HTERT RPE-1 (cell line): ENCODE data around the gene HOXA2.

Experiments
- in situ Hi-C: fragments of 300-500 bp; cut with MboI; formaldehyde crosslinking; loops from 4 replicates; pipeline ENCODE4 v1.14.3; 2020; ENCODE audit warnings: low sequenced_read_pairs

The HOXA2 gene

DNA sequence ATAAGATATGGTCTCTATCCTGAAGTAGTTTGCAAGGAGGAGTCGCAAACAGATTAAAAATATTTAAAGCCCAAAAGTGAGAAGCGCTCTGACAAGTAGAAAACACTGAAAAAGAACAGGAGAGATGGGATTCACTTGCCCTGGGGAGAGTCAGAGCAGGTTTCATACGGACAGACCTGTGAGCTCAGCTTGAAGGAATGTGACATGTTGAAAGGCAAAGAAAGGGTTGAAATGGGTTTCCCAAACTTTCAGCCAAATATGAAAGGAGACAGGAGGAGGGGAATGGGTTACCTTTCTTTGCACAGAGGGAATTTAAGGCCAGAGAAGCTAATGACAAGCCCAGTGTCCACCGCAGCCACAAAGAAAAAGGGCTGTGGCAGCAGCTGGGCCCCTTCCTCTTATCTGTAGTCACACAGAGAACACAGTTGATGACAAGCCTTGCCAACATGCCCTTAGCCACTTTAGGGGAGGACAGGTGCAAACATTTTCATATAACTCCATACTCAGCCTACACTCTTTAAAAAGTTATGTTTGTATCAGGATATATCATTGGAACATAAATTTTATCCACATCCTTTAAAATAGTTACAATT lies 21.5 kb downstream of the HOXA2 start:
- in situ Hi-C loops: no loop called here

DNA sequence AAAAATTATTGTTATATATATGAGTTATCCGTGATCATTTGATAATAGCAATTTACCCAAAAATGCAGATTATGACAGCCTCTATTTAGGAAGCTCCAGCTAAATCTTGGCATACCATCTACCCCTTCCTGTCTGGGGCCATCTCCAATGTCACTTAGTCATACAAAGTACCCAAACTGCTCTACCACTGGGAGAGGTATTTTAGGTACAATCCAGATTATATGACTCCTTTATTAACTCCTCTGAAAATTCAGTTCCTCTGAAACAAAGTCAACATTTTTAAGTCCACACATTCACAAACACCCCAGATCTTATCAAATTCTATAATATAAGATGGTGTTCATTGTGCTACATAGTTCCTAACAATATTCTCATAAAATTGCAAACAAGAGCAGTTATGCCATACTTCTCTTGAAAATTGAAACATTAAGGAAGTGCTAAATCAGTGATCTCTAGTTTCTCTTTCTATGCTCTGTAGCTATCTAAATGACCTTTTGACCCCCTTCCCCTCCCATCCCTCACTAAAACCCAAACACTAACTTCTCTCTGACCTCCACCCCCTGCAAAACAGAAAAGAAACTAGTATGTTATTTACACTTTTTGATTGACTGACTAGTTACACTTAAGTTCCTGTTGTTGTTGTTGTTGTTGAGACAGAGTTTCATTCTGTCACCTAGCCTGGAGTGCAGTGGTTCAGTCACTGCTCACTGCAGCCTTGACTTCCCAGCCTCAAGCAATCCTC lies 23.1 kb downstream of the HOXA2 start:
- in situ Hi-C loops: no loop called here

DNA sequence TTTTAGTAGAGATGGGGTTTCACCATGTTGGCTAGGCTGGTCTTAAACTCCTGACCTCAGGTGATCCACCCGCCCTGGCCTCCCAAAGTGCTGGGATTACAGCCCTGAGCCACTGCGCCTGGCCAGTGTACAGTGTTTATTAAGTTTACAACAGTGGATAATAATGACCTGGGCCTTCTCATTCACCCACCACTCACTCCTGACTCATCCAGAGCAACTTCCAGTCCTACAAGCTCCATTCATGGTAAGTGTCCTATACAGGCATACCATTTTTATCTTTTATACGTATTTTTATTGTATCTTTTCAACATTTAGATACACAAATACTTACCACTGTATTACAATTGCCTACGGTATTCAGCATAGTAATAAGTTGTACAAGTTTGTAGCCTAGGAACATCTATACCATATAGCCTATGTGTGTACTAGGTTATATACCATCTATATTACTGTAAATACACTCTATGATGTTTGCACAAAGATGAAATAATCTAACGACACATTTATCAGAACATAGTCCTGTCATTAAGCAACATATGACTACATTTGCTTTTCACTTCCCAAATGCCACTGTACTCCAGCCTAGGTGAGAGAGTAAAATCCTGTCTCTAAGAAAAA lies 23.8 kb downstream of the HOXA2 start:
- in situ Hi-C loops: no loop called here

- in situ Hi-C loops: no loop called here
Observed at GRCh38 chr7:27073076-27073475, 29.4 kb downstream of the HOXA2 start.

GRCh38 chr7:27071622-27072390 lies 30.7 kb downstream of the HOXA2 start:
- in situ Hi-C loops: no loop called here

GRCh38 chr7:27068259-27068658 lies 34.2 kb downstream of the HOXA2 start:
- in situ Hi-C loops: no loop called here

DNA sequence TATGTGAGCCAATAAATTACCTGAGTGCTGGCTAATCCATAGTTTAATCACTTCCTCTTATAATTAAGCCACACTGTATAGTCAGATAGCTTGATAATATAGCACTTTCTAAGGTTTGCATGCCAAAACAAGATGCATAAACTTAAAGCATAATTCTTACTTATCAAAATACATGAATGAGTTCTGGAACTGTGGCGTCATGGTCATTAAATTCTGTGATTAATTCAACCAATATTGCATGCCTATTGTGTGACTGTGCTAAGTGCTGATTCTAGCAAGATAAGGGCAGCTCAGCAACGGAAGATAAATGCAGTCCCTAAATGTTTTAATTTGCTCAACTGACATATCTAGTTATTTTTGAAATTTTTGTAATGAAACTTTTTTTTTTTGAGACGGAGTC lies 36.3 kb downstream of the HOXA2 start:
- in situ Hi-C loops: no loop called here

- in situ Hi-C loops: no loop called here
Observed at GRCh38 chr7:27065709-27066108, 36.8 kb downstream of the HOXA2 start.

- in situ Hi-C loops: no loop called here
Observed at GRCh38 chr7:27064661-27065060, 37.8 kb downstream of the HOXA2 start.

DNA sequence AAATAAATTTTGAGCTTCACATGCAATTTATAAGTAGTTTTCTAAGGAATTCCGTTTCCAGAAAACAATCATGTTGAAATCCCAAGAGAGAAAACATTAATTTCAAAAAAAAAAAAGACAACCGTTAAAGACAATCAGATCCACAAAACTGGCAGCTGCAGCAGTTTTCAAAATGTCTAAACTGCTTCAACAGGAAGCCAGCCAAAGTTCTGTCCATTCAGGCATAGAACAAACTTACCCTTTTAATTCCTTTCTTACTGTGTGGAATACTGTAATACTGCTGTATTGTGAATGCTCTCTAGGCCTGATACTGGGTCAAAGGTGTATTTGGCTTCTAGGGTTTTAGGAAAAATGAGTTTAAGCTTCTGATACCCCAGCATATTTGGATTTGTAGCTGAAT lies 38.3 kb downstream of the HOXA2 start:
- in situ Hi-C loops: no loop called here

- in situ Hi-C loops: no loop called here
Observed at GRCh38 chr7:27062946-27063345, 39.5 kb downstream of the HOXA2 start.

DNA sequence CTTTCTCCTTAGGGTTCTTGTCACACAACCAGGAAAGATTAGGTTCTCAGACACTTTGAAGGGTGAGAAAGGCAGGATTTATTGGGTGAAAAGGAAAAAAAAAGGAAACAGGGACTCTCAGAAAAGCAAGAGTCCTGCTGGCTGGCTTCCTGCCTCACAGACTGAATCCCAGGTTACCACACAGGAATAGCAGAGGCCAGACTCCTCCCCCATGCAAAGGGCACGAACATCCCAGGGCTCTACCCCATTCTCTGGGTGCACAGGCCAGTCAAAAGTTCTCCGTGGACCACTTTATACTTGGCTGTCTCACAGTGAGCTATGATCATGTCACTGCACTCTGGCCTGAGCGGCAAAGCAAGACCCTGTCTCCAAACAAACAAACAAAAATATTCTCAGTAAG lies 49.3 kb downstream of the HOXA2 start:
- in situ Hi-C loops: no loop called here

DNA sequence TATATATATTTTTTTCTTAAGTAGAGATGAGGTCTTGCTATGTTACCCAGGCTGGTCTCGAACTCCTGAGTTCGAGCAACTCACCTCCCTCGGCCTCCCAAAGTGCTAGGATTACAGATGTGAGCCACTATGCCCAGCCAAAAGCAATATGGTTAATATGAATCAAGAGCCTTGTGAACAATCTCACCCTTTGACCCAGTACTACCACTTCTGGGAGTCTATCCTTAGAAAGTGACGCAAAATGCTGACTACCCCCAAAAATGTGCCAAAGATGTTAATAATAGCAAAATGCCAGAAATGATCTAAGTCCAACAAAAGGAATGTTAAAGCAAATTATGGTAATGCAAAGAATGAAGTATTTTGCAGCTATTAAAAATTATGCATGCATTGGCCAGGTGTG lies 51.0 kb downstream of the HOXA2 start:
- in situ Hi-C loops: no loop called here
